ENCODE measurements around the gene NACC2.

NACC2 gene

GRCh38 chr9:136131629-136132511 is 36.8 kb upstream of the NACC2 start:
- no peak overlapping the region for H3K4me3 ChIP-seq (ENCODE audit: low read depth, low read length)

- H3K4me3 ChIP-seq (ENCODE audit: low read depth, low read length): no peak overlapping the region
These were observed 34.1 kb upstream of the NACC2 start for GRCh38 chr9:136129176-136129575.

- no peak overlapping the region for H3K4me3 ChIP-seq (ENCODE audit: low read depth, low read length)
These were observed 33.3 kb upstream of the NACC2 start for GRCh38 chr9:136128436-136128835.

GRCh38 chr9:136127313-136127712 is 32.2 kb upstream of the NACC2 start:
- no peak overlapping the region for H3K4me3 ChIP-seq (ENCODE audit: low read depth, low read length)

GRCh38 chr9:136124976-136125692 is 30.0 kb upstream of the NACC2 start:
- no peak overlapping the region for H3K4me3 ChIP-seq (ENCODE audit: low read depth, low read length)

GRCh38 chr9:136122425-136123383 is 27.6 kb upstream of the NACC2 start:
- no peak overlapping the region for H3K4me3 ChIP-seq (ENCODE audit: low read depth, low read length)

- no peak overlapping the region for H3K4me3 ChIP-seq (ENCODE audit: low read depth, low read length)
These were observed 26.7 kb upstream of the NACC2 start for GRCh38 chr9:136121801-136122200.

GRCh38 chr9:136120438-136120844 is 25.4 kb upstream of the NACC2 start:
- H3K4me3 ChIP-seq (ENCODE audit: low read depth, low read length): no peak overlapping the region

- H3K4me3 ChIP-seq (ENCODE audit: low read depth, low read length): no peak overlapping the region
These were observed 24.8 kb upstream of the NACC2 start for GRCh38 chr9:136119883-136120393.

GRCh38 chr9:136119061-136119882 is 24.2 kb upstream of the NACC2 start:
- H3K4me3 ChIP-seq (ENCODE audit: low read depth, low read length): peak overlapping the region; percentile 61

GRCh38 chr9:136118320-136119060 is 23.4 kb upstream of the NACC2 start, which contains the start of gene TMEM250:
TMEM250 (minus strand) TSS chr9:136118875; CDS start chr9:136116900, 1,975 bp downstream.
- H3K4me3 ChIP-seq (ENCODE audit: low read depth, low read length): peak within 1 kb of the TSS; percentile 61

- H3K4me3 ChIP-seq (ENCODE audit: low read depth, low read length): peak overlapping the region; percentile 61
These were observed 22.8 kb upstream of the NACC2 start for GRCh38 chr9:136117916-136118319.

- H3K4me3 ChIP-seq (ENCODE audit: low read depth, low read length): peak overlapping the region; percentile 61
These were observed 22.3 kb upstream of the NACC2 start for GRCh38 chr9:136117291-136117915.

GRCh38 chr9:136116360-136117098 is 21.4 kb upstream of the NACC2 start:
- H3K4me3 ChIP-seq (ENCODE audit: low read depth, low read length): no peak overlapping the region

- no peak overlapping the region for H3K4me3 ChIP-seq (ENCODE audit: low read depth, low read length)
These were observed 20.7 kb upstream of the NACC2 start for GRCh38 chr9:136115641-136116359.

GRCh38 chr9:136115206-136115605 is 20.1 kb upstream of the NACC2 start:
- H3K4me3 ChIP-seq (ENCODE audit: low read depth, low read length): no peak overlapping the region

- H3K4me3 ChIP-seq (ENCODE audit: low read depth, low read length): no peak overlapping the region
These were observed 19.5 kb upstream of the NACC2 start for GRCh38 chr9:136114610-136115009.

All from iPS-11a (cell line).